GM19395 (cell line): Measurements from ENCODE around the gene ZBTB46.

ENCODE experiments used
- ATAC-seq: cut with Tn5 transposase; IDR thresholded peaks from one replicate; pipeline ENCODE4 v1.9.1; 2021; ENCODE audit warnings: mild to moderate bottlenecking, moderate library complexity; ENCODE audit not compliant: unreplicated experiment

ZBTB46 gene

GRCh38 chr20:63707558-63708300, 123.3 kb downstream of the ZBTB46 start, which contains the start of the genes ARFRP1 and ZGPAT:
Gene ARFRP1 (minus strand): TSS chr20:63707976. CDS start chr20:63707091, 885 bp downstream.
Gene ZGPAT (plus strand): TSS chr20:63708039. CDS start chr20:63708581, 542 bp downstream.
- peak; percentile 62 for ATAC-seq

- peak; percentile 23 for ATAC-seq
Observed at GRCh38 chr20:63706852-63707557, 124.1 kb downstream of the ZBTB46 start.

- no peak for ATAC-seq
Observed at GRCh38 chr20:63706027-63706695, 124.9 kb downstream of the ZBTB46 start.

- no peak for ATAC-seq
Observed at GRCh38 chr20:63705232-63706026, 125.6 kb downstream of the ZBTB46 start.

GRCh38 chr20:63704749-63705117, 126.3 kb downstream of the ZBTB46 start:
- no peak for ATAC-seq

GRCh38 chr20:63703976-63704748, 126.9 kb downstream of the ZBTB46 start:
- no peak for ATAC-seq

GRCh38 chr20:63703471-63703975, 127.5 kb downstream of the ZBTB46 start:
- no peak for ATAC-seq

GRCh38 chr20:63702751-63703470, 128.2 kb downstream of the ZBTB46 start:
- no peak for ATAC-seq

- ATAC-seq, result no peak
Observed at GRCh38 chr20:63702036-63702665, 128.9 kb downstream of the ZBTB46 start.

GRCh38 chr20:63701329-63702035, 129.6 kb downstream of the ZBTB46 start:
- ATAC-seq, result no peak

GRCh38 chr20:63701051-63701328, 130.1 kb downstream of the ZBTB46 start:
- no peak for ATAC-seq

- ATAC-seq, result no peak
Observed at GRCh38 chr20:63700199-63701050, 130.6 kb downstream of the ZBTB46 start.

GRCh38 chr20:63699466-63700198, 131.4 kb downstream of the ZBTB46 start:
- no peak for ATAC-seq

- no peak for ATAC-seq
Observed at GRCh38 chr20:63698739-63699465, 132.2 kb downstream of the ZBTB46 start.

- no peak for ATAC-seq
Observed at GRCh38 chr20:63697868-63698545, 133.1 kb downstream of the ZBTB46 start.
